Stimulated activated CD8-positive, alpha-beta memory T cell treated with anti-CD3 and anti-CD28 coated beads, Interleukin-15, amount 100 ng/mL, for 24 hours (primary cell): ENCODE data around the gene SH2D6.
"Not testable (repeated sequence)": the region's sequence is repeated elsewhere in the genome, so short reads cannot be mapped to it uniquely, and the experiment has no call there.

Experiments
- DNase-seq: peaks from one replicate; pipeline ENCODE4 v3.0.0-alpha.2; 2020; ENCODE audit warnings: low read depth

SH2D6 gene

GRCh38 chr2:85422072-85422457, 3.6 kb downstream of the SH2D6 start:
- no peak for DNase-seq

- no peak for DNase-seq
Observed at GRCh38 chr2:85423525-85423924, 5.0 kb downstream of the SH2D6 start.

- no peak for DNase-seq
Observed at GRCh38 chr2:85425588-85425987, 7.1 kb downstream of the SH2D6 start.

GRCh38 chr2:85427300-85427835, 8.9 kb downstream of the SH2D6 start:
- no peak for DNase-seq

GRCh38 chr2:85428343-85428881, 9.9 kb downstream of the SH2D6 start:
- DNase-seq, result no peak

GRCh38 chr2:85429213-85429923, 10.9 kb downstream of the SH2D6 start:
- DNase-seq, result no peak

GRCh38 chr2:85429924-85430289, 11.4 kb downstream of the SH2D6 start:
- no peak for DNase-seq

GRCh38 chr2:85430752-85431569, 12.4 kb downstream of the SH2D6 start:
- DNase-seq, result no peak

GRCh38 chr2:85431570-85432205, 13.2 kb downstream of the SH2D6 start:
- no peak for DNase-seq

GRCh38 chr2:85433511-85434089, 15.1 kb downstream of the SH2D6 start:
- DNase-seq, result no peak

GRCh38 chr2:85434696-85435095, 16.2 kb downstream of the SH2D6 start:
- DNase-seq, result no peak

- DNase-seq, result no peak
Observed at GRCh38 chr2:85435220-85435958, 16.9 kb downstream of the SH2D6 start.

- DNase-seq, result no peak
Observed at GRCh38 chr2:85435981-85436835, 17.7 kb downstream of the SH2D6 start.

- no peak for DNase-seq
Observed at GRCh38 chr2:85436836-85437487, 18.4 kb downstream of the SH2D6 start.

- peak; percentile 47 for DNase-seq
Observed at GRCh38 chr2:85437488-85438200, 19.1 kb downstream of the SH2D6 start.

- no peak for DNase-seq
Observed at GRCh38 chr2:85438201-85439024, 19.9 kb downstream of the SH2D6 start.

GRCh38 chr2:85439025-85439472, 20.5 kb downstream of the SH2D6 start:
- DNase-seq, result no peak

- not testable (repeated sequence) for DNase-seq
Observed at GRCh38 chr2:85439569-85439968, 21.1 kb downstream of the SH2D6 start.
